Vagina (tissue), 2 donors: ENCODE data around the gene SNX11. TPM values are rescaled to one million over a fixed set of nuclear protein-coding genes. Genes with fewer than 3 reads are reported as not detected.

Source experiments
- DNase-seq, 2 donors: peaks; one replicate each; pipeline ENCODE4 v3.0.0-alpha.2; 2017; ENCODE audit errors: extremely low spot score in 2 of 2
- H3K27ac ChIP-seq: fragments of 200-600 bp; sonication (generic); one replicate; pipeline ENCODE4 v1.5.1; 2019
- H3K27me3 ChIP-seq: fragments of 200-600 bp; sonication (generic); one replicate; pipeline ENCODE4 v1.5.1; 2019
- H3K36me3 ChIP-seq, 2 donors: fragments of 200-600 bp; sonication (generic); one replicate each; pipeline ENCODE4 v1.5.1; 2017 to 2019
- H3K4me1 ChIP-seq: fragments of 200-600 bp; sonication (generic); one replicate; pipeline ENCODE4 v1.5.1; 2019
- H3K4me3 ChIP-seq, 2 donors: fragments of 200-600 bp; sonication (generic); 1 replicate in 1 of 2; 2 replicates in 1 of 2; pipeline ENCODE4 v1.5.1; 2016 to 2019
- H3K9me3 ChIP-seq: fragments of 200-600 bp; sonication (generic); one replicate; pipeline ENCODE4 v1.5.1; 2019
- POLR2A ChIP-seq, 2 donors: fragments of 450-650 bp; IDR thresholded peaks; one replicate each; pipeline ENCODE4 v1.6.1; 2017; ENCODE audit warnings: antibody characterized with exemption in 2 of 2, mild to moderate bottlenecking in 2 of 2, moderate library complexity in 2 of 2
- POLR2AphosphoS5 ChIP-seq, 2 donors: sonication (generic); formaldehyde crosslinking; IDR thresholded peaks; one replicate each; pipeline ENCODE4 v1.9.0; 2017; ENCODE audit warnings: antibody characterized with exemption in 2 of 2, mild to moderate bottlenecking in 2 of 2, low read depth in 1 of 2; ENCODE audit not compliant: insufficient read depth in 1 of 2
- intact Hi-C: fragments of 100-400 bp; cut with DNase I; formaldehyde crosslinking; loops from one replicate; pipeline ENCODE4 v1.15.1; 2023
- total RNA-seq: library from RNA; depleted of rRNA; stranded (reverse); fragments of >200 nt; gene quantifications from one replicate; pipeline ENCODE4 v1.2.3, GENCODE V29; 2016
- TF ChIP-seq, protein P1 (sequence below), 3 experiments: fragments of 450-650 bp in 2 of 3; fragments of 200-600 bp in 1 of 3; sonication (generic) in 1 of 3; IDR thresholded peaks; one replicate each; pipeline ENCODE4 v1.5.1; 2017 to 2019; ENCODE audit warnings: antibody characterized with exemption in 3 of 3, mild to moderate bottlenecking in 2 of 3, moderate library complexity in 2 of 3

The SNX11 gene
- total RNA-seq, 1 donor from 2014 or later: 15.0 TPM

DNA sequence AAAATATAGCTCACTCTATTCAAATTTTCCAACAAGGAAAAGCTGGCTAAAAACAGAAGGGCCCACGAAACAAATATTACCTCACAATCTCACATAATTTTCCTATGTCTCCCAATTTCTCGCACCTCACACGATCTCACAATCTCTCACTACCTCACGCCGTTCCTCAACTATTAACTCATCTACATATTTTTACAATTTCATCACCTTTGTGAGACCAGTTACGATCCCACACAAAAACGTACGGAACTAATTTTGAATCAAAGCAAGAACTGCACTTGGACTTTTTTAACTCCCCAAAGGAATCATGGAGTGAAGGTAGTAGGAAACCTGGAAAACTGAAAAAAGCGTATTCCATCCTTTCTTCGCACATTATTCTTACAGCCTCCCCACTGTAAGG lies 7.4 kb upstream of the SNX11 start:
- H3K4me1 ChIP-seq: peaks cover 32% of the 10 kb centered on the region
- H3K4me3 ChIP-seq: peak overlapping the region; percentile 94 to 97
- no peaks in the 10 kb centered on the region for H3K36me3 ChIP-seq
- intact Hi-C loops: no loop called here
- no peaks in the 10 kb centered on the region for H3K9me3 ChIP-seq
- no peaks in the 10 kb centered on the region for H3K27me3 ChIP-seq
- peak overlapping the region; percentile 90 for H3K27ac ChIP-seq
- TF ChIP-seq, protein P1, sequence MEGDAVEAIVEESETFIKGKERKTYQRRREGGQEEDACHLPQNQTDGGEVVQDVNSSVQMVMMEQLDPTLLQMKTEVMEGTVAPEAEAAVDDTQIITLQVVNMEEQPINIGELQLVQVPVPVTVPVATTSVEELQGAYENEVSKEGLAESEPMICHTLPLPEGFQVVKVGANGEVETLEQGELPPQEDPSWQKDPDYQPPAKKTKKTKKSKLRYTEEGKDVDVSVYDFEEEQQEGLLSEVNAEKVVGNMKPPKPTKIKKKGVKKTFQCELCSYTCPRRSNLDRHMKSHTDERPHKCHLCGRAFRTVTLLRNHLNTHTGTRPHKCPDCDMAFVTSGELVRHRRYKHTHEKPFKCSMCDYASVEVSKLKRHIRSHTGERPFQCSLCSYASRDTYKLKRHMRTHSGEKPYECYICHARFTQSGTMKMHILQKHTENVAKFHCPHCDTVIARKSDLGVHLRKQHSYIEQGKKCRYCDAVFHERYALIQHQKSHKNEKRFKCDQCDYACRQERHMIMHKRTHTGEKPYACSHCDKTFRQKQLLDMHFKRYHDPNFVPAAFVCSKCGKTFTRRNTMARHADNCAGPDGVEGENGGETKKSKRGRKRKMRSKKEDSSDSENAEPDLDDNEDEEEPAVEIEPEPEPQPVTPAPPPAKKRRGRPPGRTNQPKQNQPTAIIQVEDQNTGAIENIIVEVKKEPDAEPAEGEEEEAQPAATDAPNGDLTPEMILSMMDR (IDR thresholded peaks at IDR 0.05): no peak
- TF ChIP-seq POLR2AphosphoS5 (IDR thresholded peaks at IDR 0.05; ENCODE audit: insufficient read depth in 1 of 2, low read depth in 1 of 2) (no peak), POLR2A (IDR thresholded peaks at IDR 0.05) (no peak)
- DNase-seq: no peak

GRCh38 chr17:48100591-48101011 lies 7.0 kb upstream of the SNX11 start:
- Histone ChIP-seq H3K4me1 (peaks cover 28% of the 10 kb centered on the region), H3K27me3 (no peaks in the 10 kb centered on the region), H3K36me3 (no peaks in the 10 kb centered on the region), H3K4me3 (peak overlapping the region; percentile 94 to 97), H3K9me3 (no peaks in the 10 kb centered on the region), H3K27ac (peak overlapping the region; percentile 90)
- DNase-seq: peak in 1 of 2 donors; percentile 86
- TF ChIP-seq POLR2AphosphoS5 (IDR thresholded peaks at IDR 0.05; ENCODE audit: insufficient read depth in 1 of 2, low read depth in 1 of 2) (no peak), POLR2A (IDR thresholded peaks at IDR 0.05) (no peak)
- TF ChIP-seq, protein P1 (IDR thresholded peaks at IDR 0.05): no peak
- intact Hi-C loops: no loop called here

DNA sequence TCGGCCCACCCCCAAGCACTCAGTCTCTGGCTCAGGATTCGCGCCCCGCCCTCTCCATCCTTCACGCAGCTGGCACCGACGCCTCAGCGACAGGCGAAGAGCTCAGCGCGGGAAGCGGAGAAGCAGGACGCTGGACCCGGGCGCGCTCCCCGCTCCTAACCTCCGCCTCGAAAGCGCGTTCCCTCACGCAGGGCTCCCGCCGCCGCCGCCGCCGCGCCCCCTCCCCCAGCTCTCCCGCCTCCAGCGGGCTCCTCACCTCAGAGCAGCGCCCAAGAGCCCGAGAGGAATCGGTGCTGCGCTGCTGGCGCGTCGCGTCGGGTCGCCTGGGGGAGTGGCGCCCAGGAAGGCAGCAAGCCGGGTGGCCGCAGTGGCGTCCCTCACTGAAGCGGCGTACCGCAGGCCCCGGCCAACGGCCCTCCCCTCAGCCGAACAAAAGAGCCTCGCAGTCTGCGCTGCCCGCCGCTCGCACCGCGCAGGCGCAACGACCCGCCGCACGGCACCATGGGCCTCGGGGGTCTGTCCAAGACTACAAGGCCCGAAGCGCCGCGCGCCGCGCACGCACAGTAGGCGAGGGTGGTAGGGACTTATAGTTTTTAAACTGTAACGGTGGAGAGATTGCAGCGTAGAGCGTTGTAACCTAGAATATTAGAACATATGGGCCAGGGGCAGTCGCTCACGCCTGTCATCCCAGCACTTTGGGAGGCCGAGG lies 6.4 kb upstream of the SNX11 start, which contains the start of gene CBX1:
Gene CBX1 (minus strand): TSS at position 467 of the 709 bp plus-strand sequence. CDS start 24,474 bp downstream, outside the sequence.
- H3K4me3 ChIP-seq: peak within 1 kb of the TSS; percentile 94 to 97
- TF ChIP-seq, protein P1 (IDR thresholded peaks at IDR 0.05): no peak
- peak; percentile 94 to 96 for TF ChIP-seq POLR2AphosphoS5 (IDR thresholded peaks at IDR 0.05; ENCODE audit: insufficient read depth in 1 of 2, low read depth in 1 of 2)
- TF ChIP-seq POLR2A (IDR thresholded peaks at IDR 0.05): peak in 1 of 2 donors; percentile 77
- DNase-seq: peak in 1 of 2 donors; percentile 90
- H3K4me1 ChIP-seq: peaks cover 22% of the 10 kb centered on the region
- no peaks in the 10 kb centered on the region for H3K27me3 ChIP-seq
- intact Hi-C loops: no loop called here
- H3K36me3 ChIP-seq: no peaks in the 10 kb centered on the region
- peak within 1 kb of the TSS; percentile 90 for H3K27ac ChIP-seq
- H3K9me3 ChIP-seq: no peaks in the 10 kb centered on the region

DNA sequence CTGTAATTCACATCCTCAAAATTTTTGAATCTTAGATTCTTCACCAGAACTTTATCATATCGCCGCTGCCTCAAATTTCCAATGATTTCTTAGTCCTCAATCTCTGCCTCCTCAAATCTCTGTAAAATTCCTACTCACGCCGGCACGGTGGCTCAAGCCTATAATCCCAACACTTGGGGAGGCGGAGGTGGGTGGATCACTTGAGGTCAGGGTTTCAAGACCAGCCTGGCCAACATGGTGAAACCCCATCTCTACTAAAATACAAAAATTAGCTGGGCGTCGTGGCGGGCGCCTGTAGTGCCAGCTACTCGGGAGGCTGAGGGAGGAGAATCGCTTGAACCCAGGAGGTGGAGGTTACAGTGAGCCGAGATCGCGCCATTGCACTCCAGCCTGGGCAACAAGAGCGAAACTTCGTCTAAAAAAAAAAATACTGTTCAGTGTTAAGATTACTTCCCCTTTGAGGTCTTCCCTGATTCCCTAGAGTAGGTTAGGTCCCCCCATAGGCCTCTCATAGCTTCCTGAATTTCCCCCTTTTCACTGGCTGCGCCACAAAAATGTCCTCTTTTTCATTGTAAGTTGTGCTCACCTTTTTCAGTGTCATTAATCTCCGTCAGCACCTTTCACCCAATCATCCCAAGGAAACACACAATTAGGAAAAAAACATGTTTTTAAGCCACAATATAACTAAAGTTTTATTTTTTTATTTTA lies 5.4 kb upstream of the SNX11 start:
- Histone ChIP-seq H3K4me1 (peaks cover 22% of the 10 kb centered on the region), H3K27ac (no peak overlapping the region), H3K9me3 (no peaks in the 10 kb centered on the region), H3K27me3 (no peaks in the 10 kb centered on the region), H3K36me3 (no peaks in the 10 kb centered on the region), H3K4me3 (no peak overlapping the region)
- intact Hi-C loops: no loop called here
- DNase-seq: no peak
- TF ChIP-seq, protein P1 (IDR thresholded peaks at IDR 0.05): no peak
- TF ChIP-seq POLR2A (IDR thresholded peaks at IDR 0.05) (no peak), POLR2AphosphoS5 (IDR thresholded peaks at IDR 0.05; ENCODE audit: insufficient read depth in 1 of 2, low read depth in 1 of 2) (no peak)
